Kidney epithelial cell (primary cell): ENCODE data around the gene PPFIA4. TPM values are rescaled to one million over a fixed set of nuclear protein-coding genes. Genes with fewer than 3 reads are reported as not detected.

Source experiments
- DNase-seq: peaks from one replicate; pipeline ENCODE4 v3.0.0-alpha.2; 2010; ENCODE audit warnings: low read depth
- H3K27me3 ChIP-seq: 2 replicates; pipeline ENCODE4 v1.6.0; 2011; ENCODE audit warnings: low read length; ENCODE audit not compliant: control insufficient read depth, insufficient read depth
- H3K36me3 ChIP-seq: 2 replicates; pipeline ENCODE4 v1.5.1; 2011; ENCODE audit warnings: low read length; ENCODE audit not compliant: control insufficient read depth, insufficient read depth
- H3K4me3 ChIP-seq: 2 replicates; pipeline ENCODE4 v1.5.1; 2011; ENCODE audit warnings: low read depth, mild to moderate bottlenecking, control low read depth, low read length
- total RNA-seq: library from RNA; depleted of rRNA; stranded (reverse); fragments of >200 nt; gene quantifications from 2 replicates; pipeline ENCODE4 v1.2.3, GENCODE V29; 2015
- TF ChIP-seq, protein P1 (sequence below): IDR thresholded peaks from 2 replicates; pipeline ENCODE4 v1.5.1; 2011; ENCODE audit warnings: mild to moderate bottlenecking, moderate library complexity, low read length, control low read depth, inconsistent platforms; ENCODE audit not compliant: insufficient read depth, poor library complexity, severe bottlenecking

PPFIA4 gene
- total RNA-seq, 1 donor from 2014 or later, result 0.13 TPM

GRCh38 chr1:203096566-203096965 lies 70.3 kb downstream of the PPFIA4 start:
- Histone ChIP-seq H3K36me3 (no peaks in the 10 kb centered on the region), H3K27me3 (no peaks in the 10 kb centered on the region), H3K4me3 (no peak overlapping the region)
- DNase-seq, result no peak
- TF ChIP-seq, protein P1, sequence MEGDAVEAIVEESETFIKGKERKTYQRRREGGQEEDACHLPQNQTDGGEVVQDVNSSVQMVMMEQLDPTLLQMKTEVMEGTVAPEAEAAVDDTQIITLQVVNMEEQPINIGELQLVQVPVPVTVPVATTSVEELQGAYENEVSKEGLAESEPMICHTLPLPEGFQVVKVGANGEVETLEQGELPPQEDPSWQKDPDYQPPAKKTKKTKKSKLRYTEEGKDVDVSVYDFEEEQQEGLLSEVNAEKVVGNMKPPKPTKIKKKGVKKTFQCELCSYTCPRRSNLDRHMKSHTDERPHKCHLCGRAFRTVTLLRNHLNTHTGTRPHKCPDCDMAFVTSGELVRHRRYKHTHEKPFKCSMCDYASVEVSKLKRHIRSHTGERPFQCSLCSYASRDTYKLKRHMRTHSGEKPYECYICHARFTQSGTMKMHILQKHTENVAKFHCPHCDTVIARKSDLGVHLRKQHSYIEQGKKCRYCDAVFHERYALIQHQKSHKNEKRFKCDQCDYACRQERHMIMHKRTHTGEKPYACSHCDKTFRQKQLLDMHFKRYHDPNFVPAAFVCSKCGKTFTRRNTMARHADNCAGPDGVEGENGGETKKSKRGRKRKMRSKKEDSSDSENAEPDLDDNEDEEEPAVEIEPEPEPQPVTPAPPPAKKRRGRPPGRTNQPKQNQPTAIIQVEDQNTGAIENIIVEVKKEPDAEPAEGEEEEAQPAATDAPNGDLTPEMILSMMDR, result no peak

- Histone ChIP-seq H3K27me3 (no peaks in the 10 kb centered on the region), H3K36me3 (no peaks in the 10 kb centered on the region), H3K4me3 (no peak overlapping the region)
- TF ChIP-seq, protein P1, result no peak
- no peak for DNase-seq
Measured at GRCh38 chr1:203097001-203097400, 70.7 kb downstream of the PPFIA4 start.

DNA sequence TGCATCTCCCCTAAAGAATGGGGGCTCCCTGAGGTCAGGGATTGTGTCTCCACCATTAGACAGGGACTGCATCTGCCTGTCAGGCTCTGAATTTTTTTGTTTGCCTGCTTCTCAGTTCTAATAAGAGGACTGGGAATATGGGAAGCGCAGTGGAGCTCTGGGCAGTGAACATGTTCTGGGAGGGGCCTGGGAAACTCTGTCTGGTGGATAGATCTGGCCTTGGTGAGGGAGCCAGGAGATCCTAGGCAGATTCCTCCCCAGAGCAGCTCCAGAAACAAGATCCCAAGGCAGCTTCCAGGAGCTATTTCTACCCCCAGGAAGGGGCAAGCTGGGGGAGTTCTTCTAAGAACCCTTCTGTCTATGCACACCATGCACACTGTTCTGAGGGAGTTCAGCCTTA lies 72.2 kb downstream of the PPFIA4 start:
- Histone ChIP-seq H3K27me3 (no peaks in the 10 kb centered on the region), H3K36me3 (no peaks in the 10 kb centered on the region), H3K4me3 (no peak overlapping the region)
- TF ChIP-seq, protein P1, result no peak
- no peak for DNase-seq

GRCh38 chr1:203098914-203099520 lies 72.7 kb downstream of the PPFIA4 start:
- no peak for DNase-seq
- Histone ChIP-seq H3K27me3 (no peaks in the 10 kb centered on the region), H3K4me3 (no peak overlapping the region), H3K36me3 (no peaks in the 10 kb centered on the region)
- TF ChIP-seq, protein P1, result no peak

DNA sequence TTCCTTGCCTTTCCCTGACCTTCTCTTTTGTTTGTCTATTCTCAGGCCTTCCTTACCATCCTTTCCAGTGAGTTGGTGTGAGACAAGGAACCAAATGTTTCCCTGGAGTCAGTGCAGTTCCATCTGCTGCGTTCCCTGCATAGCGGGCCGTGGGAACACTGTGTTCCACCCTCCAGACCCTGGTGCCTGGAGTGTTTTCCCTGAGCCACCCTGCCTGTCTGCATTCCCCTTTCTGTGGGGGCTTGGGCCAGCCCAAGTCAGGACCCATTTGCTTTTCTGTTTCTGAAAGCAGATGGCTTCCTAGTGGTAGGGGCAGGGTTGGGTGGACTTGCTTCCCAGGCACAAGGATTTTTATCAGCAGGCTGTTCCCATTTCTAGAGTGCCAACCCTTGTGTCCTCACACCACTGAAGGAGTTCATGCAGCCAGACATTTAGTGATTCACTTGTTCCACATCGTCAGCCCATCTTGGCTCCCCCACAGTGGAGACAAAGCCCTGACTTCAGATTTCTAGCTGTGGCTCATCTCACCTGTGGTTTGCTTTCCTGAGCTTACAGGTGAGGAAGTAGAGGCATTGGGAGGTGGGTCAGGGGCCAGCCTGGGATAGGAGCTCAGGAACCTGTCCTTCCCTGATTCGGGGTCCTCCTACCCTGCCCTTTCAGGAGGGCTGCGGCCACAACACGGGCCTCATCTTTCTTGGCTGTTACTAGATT lies 73.7 kb downstream of the PPFIA4 start:
- Histone ChIP-seq H3K4me3 (no peak overlapping the region), H3K36me3 (no peaks in the 10 kb centered on the region), H3K27me3 (no peaks in the 10 kb centered on the region)
- DNase-seq, result no peak
- TF ChIP-seq, protein P1, result no peak

DNA sequence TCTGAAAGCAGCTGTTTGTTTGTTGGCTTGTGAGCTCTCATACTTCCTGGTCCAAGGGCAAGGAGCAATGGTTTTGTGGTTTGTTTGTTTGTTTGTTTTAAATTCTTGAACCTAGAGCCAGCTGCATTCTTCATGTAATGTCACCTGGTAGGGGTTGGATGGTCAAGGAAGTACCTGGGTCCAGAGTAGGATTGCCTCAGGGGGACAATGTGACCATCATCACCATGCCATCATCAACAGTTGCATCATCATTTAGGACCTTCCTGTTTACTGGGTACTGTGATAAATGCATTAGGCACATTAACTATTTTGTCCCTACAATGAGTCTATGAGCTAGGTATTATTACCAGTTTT lies 74.2 kb downstream of the PPFIA4 start:
- H3K36me3 ChIP-seq, result no peaks in the 10 kb centered on the region
- no peak overlapping the region for H3K4me3 ChIP-seq
- no peaks in the 10 kb centered on the region for H3K27me3 ChIP-seq
- TF ChIP-seq, protein P1, result no peak
- no peak for DNase-seq
